ENCODE data around the gene SPTBN5. TPM values are rescaled to one million over a fixed set of nuclear protein-coding genes. Genes with fewer than 3 reads are reported as not detected.

SPTBN5 gene
- total RNA-seq, 1 experiment from 2014 or later, result 3.2 TPM

- ChIA-PET POLR2A (ENCODE audit: low non-redundant PET) (no interaction called here), CTCF (no interaction called here)
- no peaks in the 10 kb centered on the region for H3K27me3 ChIP-seq (replicated peaks; ENCODE audit: insufficient read depth, low read depth, low read length, poor library complexity)
- H3K4me1 ChIP-seq (ENCODE audit: insufficient read depth, low read length, poor library complexity, severe bottlenecking), result no peaks in the 10 kb centered on the region
- H3K36me3 ChIP-seq (ENCODE audit: insufficient read depth, low read length, poor library complexity, severe bottlenecking), result peaks cover 9% of the 10 kb centered on the region
- no peaks in the 10 kb centered on the region for H3K9me3 ChIP-seq (ENCODE audit: low read depth, low read length, poor library complexity, severe bottlenecking)
- H3K4me3 ChIP-seq (ENCODE audit: low read depth, low read length, poor library complexity, severe bottlenecking), result no peak overlapping the region
- no TSS peak for BruUV-seq (replicated peaks)
- no peak for DNase-seq (ENCODE audit: low spot score)
- H3K27ac ChIP-seq (ENCODE audit: low read depth, low read length, poor library complexity, severe bottlenecking), result no peak overlapping the region
- TF ChIP-seq CTCF (conservative IDR thresholded peaks at IDR 0.05; ENCODE audit: low read depth, low read length), result no peak
- no peak for TF ChIP-seq EZH2 (IDR thresholded peaks at IDR 0.05; ENCODE audit: borderline replicate concordance, low read depth, low read length, poor library complexity, severe bottlenecking)
- intact Hi-C loops (cut with micrococcal nuclease; ENCODE audit: unreplicated experiment), result no loop called here
These were observed 45.9 kb downstream of the SPTBN5 start for GRCh38 chr15:41847981-41848380.

- ChIA-PET CTCF (no interaction called here), POLR2A (ENCODE audit: low non-redundant PET) (no interaction called here)
- peaks cover 9% of the 10 kb centered on the region for H3K36me3 ChIP-seq (ENCODE audit: insufficient read depth, low read length, poor library complexity, severe bottlenecking)
- no peak overlapping the region for H3K4me3 ChIP-seq (ENCODE audit: low read depth, low read length, poor library complexity, severe bottlenecking)
- H3K27me3 ChIP-seq (replicated peaks; ENCODE audit: insufficient read depth, low read depth, low read length, poor library complexity), result no peaks in the 10 kb centered on the region
- no peak overlapping the region for H3K27ac ChIP-seq (ENCODE audit: low read depth, low read length, poor library complexity, severe bottlenecking)
- H3K9me3 ChIP-seq (ENCODE audit: low read depth, low read length, poor library complexity, severe bottlenecking), result no peaks in the 10 kb centered on the region
- H3K4me1 ChIP-seq (ENCODE audit: insufficient read depth, low read length, poor library complexity, severe bottlenecking), result no peaks in the 10 kb centered on the region
- TF ChIP-seq EZH2 (IDR thresholded peaks at IDR 0.05; ENCODE audit: borderline replicate concordance, low read depth, low read length, poor library complexity, severe bottlenecking) (no peak), CTCF (conservative IDR thresholded peaks at IDR 0.05; ENCODE audit: low read depth, low read length) (no peak)
- DNase-seq (ENCODE audit: low spot score), result no peak
- intact Hi-C loops (cut with micrococcal nuclease; ENCODE audit: unreplicated experiment), result no loop called here
- BruUV-seq (replicated peaks), result no TSS peak
These were observed 46.6 kb downstream of the SPTBN5 start for GRCh38 chr15:41847206-41847605.

GRCh38 chr15:41844814-41845213, 49.0 kb downstream of the SPTBN5 start:
- no peak for DNase-seq (ENCODE audit: low spot score)
- POLR2A ChIA-PET (ENCODE audit: low non-redundant PET), result no interaction called here
- H3K27ac ChIP-seq (ENCODE audit: low read depth, low read length, poor library complexity, severe bottlenecking), result no peak overlapping the region
- no peaks in the 10 kb centered on the region for H3K27me3 ChIP-seq (replicated peaks; ENCODE audit: insufficient read depth, low read depth, low read length, poor library complexity)
- CTCF ChIA-PET, result no interaction called here
- H3K4me1 ChIP-seq (ENCODE audit: insufficient read depth, low read length, poor library complexity, severe bottlenecking), result peaks cover 4% of the 10 kb centered on the region
- no peak for TF ChIP-seq EZH2 (IDR thresholded peaks at IDR 0.05; ENCODE audit: borderline replicate concordance, low read depth, low read length, poor library complexity, severe bottlenecking)
- no peak for TF ChIP-seq CTCF (conservative IDR thresholded peaks at IDR 0.05; ENCODE audit: low read depth, low read length)
- no peaks in the 10 kb centered on the region for H3K9me3 ChIP-seq (ENCODE audit: low read depth, low read length, poor library complexity, severe bottlenecking)
- no TSS peak for BruUV-seq (replicated peaks)
- H3K4me3 ChIP-seq (ENCODE audit: low read depth, low read length, poor library complexity, severe bottlenecking), result no peak overlapping the region
- intact Hi-C loops (cut with micrococcal nuclease; ENCODE audit: unreplicated experiment), result no loop called here
- H3K36me3 ChIP-seq (ENCODE audit: insufficient read depth, low read length, poor library complexity, severe bottlenecking), result peaks cover 9% of the 10 kb centered on the region

Measured in A673 (cell line).